ENCODE data around the gene ERCC4.
"Not testable (repeated sequence)": the region's sequence is repeated elsewhere in the genome, so short reads cannot be mapped to it uniquely, and the experiment has no call there.

Gene ERCC4

GRCh38 chr16:13895516-13895915, 24.4 kb upstream of the ERCC4 start:
- TF ChIP-seq Cebpa-rat (IDR thresholded peaks at IDR 0.05) = no peak
- no peak overlapping the region for H3K4me2 ChIP-seq
- H3K9me3 ChIP-seq (replicated peaks in 1 of 11) = peaks cover 0 to 14% (median 9%) of the 10 kb centered on the region in 11 experiments; a peak in 15 of 22 replicates
- H3K27me3 ChIP-seq = no peaks in the 10 kb centered on the region
- no peaks in the 10 kb centered on the region for H4K20me1 ChIP-seq
- no peak overlapping the region for H3K9ac ChIP-seq
- no peak overlapping the region for H3K27ac ChIP-seq
- H3K4me3 ChIP-seq = no peak overlapping the region
- H3K4me1 ChIP-seq = peaks cover 0 to 16% (median 11%) of the 10 kb centered on the region in 10 experiments; a peak in 14 of 20 replicates
- no peaks in the 10 kb centered on the region for H3K36me3 ChIP-seq

GRCh38 chr16:13896543-13897182, 23.3 kb upstream of the ERCC4 start:
- H4K20me1 ChIP-seq = no peaks in the 10 kb centered on the region
- H3K9ac ChIP-seq = no peak overlapping the region
- H3K4me2 ChIP-seq = no peak overlapping the region
- peaks cover 0 to 16% (median 11%) of the 10 kb centered on the region in 10 experiments; a peak in 14 of 20 replicates for H3K4me1 ChIP-seq
- H3K4me3 ChIP-seq = no peak overlapping the region
- H3K36me3 ChIP-seq = no peaks in the 10 kb centered on the region
- H3K9me3 ChIP-seq (replicated peaks in 1 of 11) = peaks cover 0 to 11% (median 8%) of the 10 kb centered on the region in 11 experiments; a peak in 15 of 22 replicates
- H3K27ac ChIP-seq = no peak overlapping the region
- no peaks in the 10 kb centered on the region for H3K27me3 ChIP-seq
- TF ChIP-seq Cebpa-rat (IDR thresholded peaks at IDR 0.05) = no peak

GRCh38 chr16:13897806-13898205, 22.1 kb upstream of the ERCC4 start:
- H3K36me3 ChIP-seq = no peaks in the 10 kb centered on the region
- H3K9ac ChIP-seq = no peak overlapping the region
- H3K27ac ChIP-seq = no peak overlapping the region
- no peak for TF ChIP-seq Cebpa-rat (IDR thresholded peaks at IDR 0.05)
- H3K9me3 ChIP-seq (replicated peaks in 1 of 11) = peaks cover 4 to 18% (median 10%) of the 10 kb centered on the region in 11 experiments; a peak in 15 of 22 replicates
- no peaks in the 10 kb centered on the region for H4K20me1 ChIP-seq
- no peak overlapping the region for H3K4me3 ChIP-seq
- H3K27me3 ChIP-seq = no peaks in the 10 kb centered on the region
- H3K4me1 ChIP-seq = peaks cover 0 to 16% (median 11%) of the 10 kb centered on the region in 10 experiments; a peak in 14 of 20 replicates
- H3K4me2 ChIP-seq = no peak overlapping the region

GRCh38 chr16:13898233-13898632, 21.7 kb upstream of the ERCC4 start:
- Histone ChIP-seq H3K27ac (no peak overlapping the region), H3K9ac (no peak overlapping the region), H3K4me3 (no peak overlapping the region), H3K27me3 (no peaks in the 10 kb centered on the region), H3K36me3 (no peaks in the 10 kb centered on the region), H3K9me3 (replicated peaks in 1 of 11) (peaks cover 4 to 20% (median 10%) of the 10 kb centered on the region in 11 experiments; a peak in 15 of 22 replicates), H3K4me2 (no peak overlapping the region), H3K4me1 (peaks cover 0 to 16% (median 11%) of the 10 kb centered on the region in 10 experiments; a peak in 14 of 20 replicates), H4K20me1 (no peaks in the 10 kb centered on the region)
- no peak for TF ChIP-seq Cebpa-rat (IDR thresholded peaks at IDR 0.05)

- Histone ChIP-seq H3K27me3 (no peaks in the 10 kb centered on the region), H3K36me3 (no peaks in the 10 kb centered on the region), H3K9ac (no peak overlapping the region), H3K27ac (no peak overlapping the region), H3K4me1 (no peaks in the 10 kb centered on the region), H4K20me1 (no peaks in the 10 kb centered on the region), H3K4me2 (no peak overlapping the region), H3K4me3 (no peak overlapping the region), H3K9me3 (replicated peaks in 1 of 11) (peaks cover 5 to 34% (median 8%) of the 10 kb centered on the region in 11 experiments; a peak in 10 of 22 replicates)
- no peak for TF ChIP-seq Cebpa-rat (IDR thresholded peaks at IDR 0.05)
These were observed 17.9 kb upstream of the ERCC4 start for GRCh38 chr16:13902052-13902451.

GRCh38 chr16:13902677-13903076, 17.3 kb upstream of the ERCC4 start:
- TF ChIP-seq Cebpa-rat (IDR thresholded peaks at IDR 0.05) = no peak
- Histone ChIP-seq H3K9ac (no peak overlapping the region), H3K4me2 (no peak overlapping the region), H3K9me3 (replicated peaks in 1 of 11) (peaks cover 5 to 34% (median 8%) of the 10 kb centered on the region in 11 experiments; a peak in 9 of 22 replicates), H3K36me3 (no peaks in the 10 kb centered on the region), H3K27ac (no peak overlapping the region), H3K27me3 (no peaks in the 10 kb centered on the region), H3K4me3 (no peak overlapping the region), H3K4me1 (0 out of 20 replicates have a peak, but pooled peaks cover 0 to 4% (median 0%) of the 10 kb centered on the region in 10 experiments), H4K20me1 (no peaks in the 10 kb centered on the region)

GRCh38 chr16:13904179-13904691, 15.7 kb upstream of the ERCC4 start:
- Histone ChIP-seq H3K9ac (no peak overlapping the region), H3K27me3 (no peaks in the 10 kb centered on the region), H3K9me3 (replicated peaks in 1 of 11) (peaks cover 5 to 34% (median 8%) of the 10 kb centered on the region in 11 experiments; a peak in 9 of 22 replicates), H3K4me3 (no peak overlapping the region), H3K4me2 (no peak overlapping the region), H3K27ac (no peak overlapping the region), H3K4me1 (0 out of 20 replicates have a peak, but pooled peaks cover 0 to 4% (median 0%) of the 10 kb centered on the region in 10 experiments), H3K36me3 (no peaks in the 10 kb centered on the region), H4K20me1 (no peaks in the 10 kb centered on the region)
- TF ChIP-seq Cebpa-rat (IDR thresholded peaks at IDR 0.05) = peak in 1 of 11 experiments; percentile 5; a peak in 1 of 22 replicates

GRCh38 chr16:13904822-13905221, 15.1 kb upstream of the ERCC4 start:
- H3K4me2 ChIP-seq, H3K9ac ChIP-seq, H3K27ac ChIP-seq, H3K27me3 ChIP-seq, H3K4me3 ChIP-seq, H4K20me1 ChIP-seq, H3K36me3 ChIP-seq, H3K4me1 ChIP-seq: not testable (repeated sequence)
- peaks cover 5 to 34% (median 8%) of the 10 kb centered on the region in 11 experiments; a peak in 9 of 22 replicates for H3K9me3 ChIP-seq (replicated peaks in 1 of 11)

GRCh38 chr16:13906168-13907089, 13.5 kb upstream of the ERCC4 start:
- Histone ChIP-seq H3K4me3 (no peak overlapping the region), H3K9me3 (replicated peaks in 1 of 11) (peaks cover 5 to 34% (median 9%) of the 10 kb centered on the region in 11 experiments; a peak in 13 of 22 replicates), H4K20me1 (no peaks in the 10 kb centered on the region), H3K27ac (no peak overlapping the region), H3K4me2 (0 out of 22 replicates have a peak overlapping the region, but pooled peaks of 1 of the 11 experiments have one; percentile 5), H3K9ac (no peak overlapping the region), H3K4me1 (0 out of 20 replicates have a peak, but pooled peaks cover 0 to 4% (median 0%) of the 10 kb centered on the region in 10 experiments), H3K27me3 (no peaks in the 10 kb centered on the region), H3K36me3 (no peaks in the 10 kb centered on the region)
- TF ChIP-seq Cebpa-rat (IDR thresholded peaks at IDR 0.05) = no peak
